ENCODE data around the gene MARK1.

GRCh38 chr1:220594356-220594755 is 66.4 kb downstream of the MARK1 start:
- no peak for TF ChIP-seq CTCF (IDR thresholded peaks at IDR 0.05)
- no peak for TF ChIP-seq POLR2AphosphoS5 (IDR thresholded peaks at IDR 0.05)
